IPS DF 6.9 (cell line): ENCODE data around the gene VCAN.

Source experiments
- DNase-seq: peaks from one replicate; pipeline ENCODE4 v3.0.0-alpha.2; 2013; ENCODE audit warnings: low read depth, low spot score
- H3K27ac ChIP-seq: one replicate; pipeline ENCODE4 v1.5.1; 2013; ENCODE audit warnings: low read length, control low read depth
- H3K27me3 ChIP-seq: 2 replicates; pipeline ENCODE4 v1.6.1; 2013; ENCODE audit warnings: mild to moderate bottlenecking, low read length; ENCODE audit not compliant: control insufficient read depth, insufficient read depth
- H3K36me3 ChIP-seq: 2 replicates; pipeline ENCODE4 v1.6.1; 2013; ENCODE audit warnings: low read length; ENCODE audit not compliant: control insufficient read depth, insufficient read depth
- H3K4me1 ChIP-seq: 2 replicates; pipeline ENCODE4 v1.6.1; 2013; ENCODE audit warnings: low read length; ENCODE audit not compliant: control insufficient read depth, insufficient read depth
- H3K4me3 ChIP-seq: 2 replicates; pipeline ENCODE4 v1.5.1; 2013; ENCODE audit warnings: mild to moderate bottlenecking, low read length
- H3K9me3 ChIP-seq: 2 replicates; pipeline ENCODE4 v1.6.1; 2013; ENCODE audit warnings: low read length, inconsistent platforms; ENCODE audit not compliant: control insufficient read depth, insufficient read depth
- WGBS: extraction: QIAGEN DNeasy Blood & Tissue Kit; methylation state at CpG from one replicate; pipeline ENCODE4 v1.1.7; 2013; ENCODE audit warnings: mixed read lengths, missing lambda C conversion rate; ENCODE audit not compliant: insufficient read length, insufficient coverage; 5-methylcytosine and 5-hydroxymethylcytosine counted together

The VCAN gene

GRCh38 chr5:83572271-83572670, 100.7 kb downstream of the VCAN start:
- H3K27me3 ChIP-seq: no peaks in the 10 kb centered on the region
- H3K9me3 ChIP-seq: no peaks in the 10 kb centered on the region
- no CpG with 5 or more reads among the region's 5 CpGs for WGBS
- no peak overlapping the region for H3K27ac ChIP-seq
- H3K4me1 ChIP-seq: no peaks in the 10 kb centered on the region
- no peak for DNase-seq
- H3K36me3 ChIP-seq: peaks cover 6% of the 10 kb centered on the region; the same call in 1 of the 2 replicates
- no peak overlapping the region for H3K4me3 ChIP-seq

GRCh38 chr5:83576341-83576740, 104.8 kb downstream of the VCAN start:
- DNase-seq: no peak
- Histone ChIP-seq H3K27ac (no peak overlapping the region), H3K9me3 (no peaks in the 10 kb centered on the region), H3K27me3 (no peaks in the 10 kb centered on the region), H3K4me1 (no peaks in the 10 kb centered on the region), H3K4me3 (no peak overlapping the region), H3K36me3 (peaks cover 2% of the 10 kb centered on the region; the same call in 1 of the 2 replicates)
- no CpG with 5 or more reads among the region's 2 CpGs for whole genome bisulfite sequencing

GRCh38 chr5:83577036-83577636, 105.6 kb downstream of the VCAN start:
- no CpG with 5 or more reads among the region's 4 CpGs for WGBS
- Histone ChIP-seq H3K4me1 (no peaks in the 10 kb centered on the region), H3K27me3 (no peaks in the 10 kb centered on the region), H3K9me3 (no peaks in the 10 kb centered on the region), H3K27ac (no peak overlapping the region), H3K36me3 (peaks cover 2% of the 10 kb centered on the region; the same call in 1 of the 2 replicates), H3K4me3 (no peak overlapping the region)
- no peak for DNase-seq

- Histone ChIP-seq H3K9me3 (no peaks in the 10 kb centered on the region), H3K27me3 (no peaks in the 10 kb centered on the region), H3K36me3 (no peaks in the 10 kb centered on the region), H3K27ac (no peak overlapping the region), H3K4me1 (no peaks in the 10 kb centered on the region), H3K4me3 (no peak overlapping the region)
- DNase-seq: no peak
Measured at GRCh38 chr5:83583859-83584258, 112.3 kb downstream of the VCAN start.

GRCh38 chr5:83586874-83587776, 115.6 kb downstream of the VCAN start:
- Histone ChIP-seq H3K4me1 (no peaks in the 10 kb centered on the region), H3K9me3 (no peaks in the 10 kb centered on the region), H3K27me3 (no peaks in the 10 kb centered on the region), H3K27ac (no peak overlapping the region), H3K4me3 (no peak overlapping the region), H3K36me3 (no peaks in the 10 kb centered on the region)
- no peak for DNase-seq
- WGBS: no CpG with 5 or more reads among the region's 3 CpGs

GRCh38 chr5:83589786-83590185, 118.2 kb downstream of the VCAN start:
- no peak for DNase-seq
- Histone ChIP-seq H3K4me3 (no peak overlapping the region), H3K4me1 (no peaks in the 10 kb centered on the region), H3K36me3 (no peaks in the 10 kb centered on the region), H3K27ac (no peak overlapping the region), H3K9me3 (no peaks in the 10 kb centered on the region), H3K27me3 (no peaks in the 10 kb centered on the region)
- WGBS: no CpG with 5 or more reads among the region's 1 CpG

- Histone ChIP-seq H3K9me3 (no peaks in the 10 kb centered on the region), H3K4me3 (no peak overlapping the region), H3K36me3 (no peaks in the 10 kb centered on the region), H3K4me1 (no peaks in the 10 kb centered on the region), H3K27me3 (no peaks in the 10 kb centered on the region), H3K27ac (no peak overlapping the region)
- DNase-seq: no peak
- WGBS: no CpG with 5 or more reads among the region's 4 CpGs
Measured at GRCh38 chr5:83590966-83591365, 119.4 kb downstream of the VCAN start.

GRCh38 chr5:83595217-83595616, 123.7 kb downstream of the VCAN start:
- WGBS: 100% methylated on average over 3 of the region's 3 CpGs
- Histone ChIP-seq H3K36me3 (no peaks in the 10 kb centered on the region), H3K27me3 (no peaks in the 10 kb centered on the region), H3K4me3 (no peak overlapping the region), H3K27ac (no peak overlapping the region), H3K4me1 (no peaks in the 10 kb centered on the region), H3K9me3 (no peaks in the 10 kb centered on the region)
- no peak for DNase-seq

- H3K4me3 ChIP-seq: no peak overlapping the region
- no peaks in the 10 kb centered on the region for H3K36me3 ChIP-seq
- WGBS: no CpG with 5 or more reads among the region's 3 CpGs
- no peaks in the 10 kb centered on the region for H3K4me1 ChIP-seq
- peak; percentile 48 for DNase-seq
- H3K9me3 ChIP-seq: no peaks in the 10 kb centered on the region
- no peaks in the 10 kb centered on the region for H3K27me3 ChIP-seq
- no peak overlapping the region for H3K27ac ChIP-seq
Measured at GRCh38 chr5:83608122-83608521, 136.6 kb downstream of the VCAN start.

- DNase-seq: no peak
- no peak overlapping the region for H3K4me3 ChIP-seq
- no peak overlapping the region for H3K27ac ChIP-seq
- no peaks in the 10 kb centered on the region for H3K27me3 ChIP-seq
- no peaks in the 10 kb centered on the region for H3K4me1 ChIP-seq
- no peaks in the 10 kb centered on the region for H3K36me3 ChIP-seq
- H3K9me3 ChIP-seq: no peaks in the 10 kb centered on the region
Measured at GRCh38 chr5:83614841-83615240, 143.3 kb downstream of the VCAN start.

- Histone ChIP-seq H3K27me3 (no peaks in the 10 kb centered on the region), H3K27ac (no peak overlapping the region), H3K9me3 (no peaks in the 10 kb centered on the region), H3K4me3 (no peak overlapping the region), H3K4me1 (no peaks in the 10 kb centered on the region), H3K36me3 (no peaks in the 10 kb centered on the region)
- WGBS: no CpG with 5 or more reads among the region's 2 CpGs
- DNase-seq: no peak
Measured at GRCh38 chr5:83628360-83628759, 156.8 kb downstream of the VCAN start.
